Natural killer cell (primary cell): ENCODE data around the gene PAX8. TPM values are rescaled to one million over a fixed set of nuclear protein-coding genes. Genes with fewer than 3 reads are reported as not detected.

Experiments
- ATAC-seq, 3 donors: fragments of 150-1000 bp in 2 of 3; fragments of 200-7000 bp in 1 of 3; cut with Tn5 transposase; 1 replicate in 1 of 3; 2 replicates in 2 of 3; pipeline ENCODE4 v1.10.0; 2021; ENCODE audit warnings: mild to moderate bottlenecking in 2 of 3, moderate library complexity in 2 of 3
- DNase-seq, 2 donors: peaks; one replicate each; pipeline versions ENCODE4 v3.0.0 to v3.0.0-alpha.2; 2013 to 2021; ENCODE audit warnings: mixed read lengths in 1 of 2
- H3K27ac ChIP-seq: one replicate; pipeline ENCODE4 v1.5.1; 2013; ENCODE audit warnings: mild to moderate bottlenecking, low read length
- H3K27me3 ChIP-seq: one replicate; pipeline ENCODE4 v1.6.1; 2013; ENCODE audit warnings: low read length; ENCODE audit not compliant: control insufficient read depth, insufficient read depth
- H3K36me3 ChIP-seq: one replicate; pipeline ENCODE4 v1.6.1; 2013; ENCODE audit warnings: low read length; ENCODE audit not compliant: control insufficient read depth, insufficient read depth
- H3K4me1 ChIP-seq: one replicate; pipeline ENCODE4 v1.6.1; 2013; ENCODE audit warnings: low read length; ENCODE audit not compliant: control insufficient read depth, insufficient read depth
- H3K4me3 ChIP-seq: one replicate; pipeline ENCODE4 v1.5.1; 2013; ENCODE audit warnings: low read length
- H3K9me3 ChIP-seq: one replicate; pipeline ENCODE4 v1.6.1; 2013; ENCODE audit warnings: low read length; ENCODE audit not compliant: control insufficient read depth, insufficient read depth
- H3K27ac Mint-ChIP-seq, 2 donors: one replicate each; pipeline ENCODE4 v1.8.0; 2022; ENCODE audit warnings: mild to moderate bottlenecking in 2 of 2, mixed read lengths in 2 of 2, moderate library complexity in 1 of 2
- H3K27me3 Mint-ChIP-seq, 2 donors: one replicate each; pipeline ENCODE4 v1.8.0; 2022; ENCODE audit warnings: low read depth in 2 of 2, mixed read lengths in 2 of 2
- H3K36me3 Mint-ChIP-seq: one replicate; pipeline ENCODE4 v1.8.0; 2022; ENCODE audit warnings: mixed read lengths
- H3K4me1 Mint-ChIP-seq, 2 donors: one replicate each; pipeline ENCODE4 v1.8.0; 2022; ENCODE audit warnings: mixed read lengths in 2 of 2
- H3K4me3 Mint-ChIP-seq: one replicate; pipeline ENCODE4 v1.8.0; 2022; ENCODE audit warnings: mild to moderate bottlenecking, moderate library complexity, mixed read lengths
- H3K9me3 Mint-ChIP-seq, 2 donors: one replicate each; pipeline ENCODE4 v1.8.0; 2022; ENCODE audit warnings: mixed read lengths in 2 of 2
- CTCF ChIP-seq: fragments of 200-600 bp; IDR thresholded peaks from one replicate; pipeline ENCODE4 v1.8.0; 2022; ENCODE audit warnings: antibody characterized with exemption
- WGBS: methylation state at CpG from one replicate; pipeline ENCODE4 v1.1.7; 2013; ENCODE audit warnings: missing lambda C conversion rate; ENCODE audit not compliant: insufficient coverage; 5-methylcytosine and 5-hydroxymethylcytosine counted together
- intact Hi-C: fragments of 100-400 bp; cut with micrococcal nuclease; formaldehyde crosslinking; loops from one replicate; pipeline ENCODE4 v1.14.2; 2022
- total RNA-seq, 4 donors: library from RNA; stranded (reverse); fragments of 120-200 nt in 1 of 4; gene quantifications; one replicate each; pipeline versions ENCODE4 v1.2.3 to v1.2.4, GENCODE V29; 2013 to 2022

The PAX8 gene
- total RNA-seq, 3 donors from 2014 or later (not counting 1 experiment from before 2014, with no cell fraction given) = 0.57 to 1.2 (median 0.65) TPM

GRCh38 chr2:113252047-113252590, 26.6 kb downstream of the PAX8 start:
- DNase-seq = no peak
- no peaks in the 10 kb centered on the region for H3K27me3 Mint-ChIP-seq
- no peaks in the 10 kb centered on the region for H3K9me3 Mint-ChIP-seq
- intact Hi-C loops = no loop called here
- 97% methylated on average over 3 of the region's 3 CpGs for WGBS
- no peak for TF ChIP-seq CTCF
- H3K27ac ChIP-seq = peak overlapping the region; percentile 55
- H3K4me3 Mint-ChIP-seq = no peak overlapping the region
- ATAC-seq = no peak
- H3K27me3 ChIP-seq = no peaks in the 10 kb centered on the region
- no peaks in the 10 kb centered on the region for H3K36me3 ChIP-seq
- H3K4me1 ChIP-seq = peaks cover 33% of the 10 kb centered on the region
- H3K9me3 ChIP-seq = no peaks in the 10 kb centered on the region
- H3K27ac Mint-ChIP-seq = peak overlapping the region; percentile 84 to 87
- H3K4me1 Mint-ChIP-seq = peaks cover 42 to 51% of the 10 kb centered on the region in 2 donors
- no peaks in the 10 kb centered on the region for H3K36me3 Mint-ChIP-seq
- no peak overlapping the region for H3K4me3 ChIP-seq

DNA sequence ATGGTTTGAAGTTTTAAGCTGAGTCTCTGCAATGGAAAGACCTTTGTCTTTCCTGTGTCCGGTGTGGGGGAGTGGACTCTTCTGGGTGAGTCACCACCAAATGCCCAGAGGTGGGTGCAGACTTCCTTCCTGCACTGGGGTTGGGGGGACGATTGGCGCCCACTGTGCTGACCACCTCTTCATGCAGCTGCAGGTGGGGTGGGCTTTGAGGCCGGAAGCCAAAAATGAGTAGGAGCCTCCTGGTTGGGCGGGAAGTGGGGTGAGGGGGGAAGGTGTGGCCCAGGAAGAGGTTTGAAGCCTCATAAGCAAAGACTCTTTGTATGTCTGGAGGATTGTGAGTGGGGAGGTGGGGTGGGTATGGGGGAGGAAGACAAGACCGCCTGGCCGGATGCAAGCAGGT, 27.6 kb downstream of the PAX8 start:
- Histone ChIP-seq H3K4me1 (peaks cover 33% of the 10 kb centered on the region), H3K4me3 (no peak overlapping the region), H3K27ac (peak overlapping the region; percentile 55), H3K9me3 (no peaks in the 10 kb centered on the region), H3K27me3 (no peaks in the 10 kb centered on the region), H3K36me3 (no peaks in the 10 kb centered on the region)
- peak; percentile 22 to 44 (median 42) for ATAC-seq
- no peak for TF ChIP-seq CTCF
- peak overlapping the region; percentile 77 for H3K4me3 Mint-ChIP-seq
- WGBS = 7% methylated on average over 7 of the region's 7 CpGs
- no peaks in the 10 kb centered on the region for H3K36me3 Mint-ChIP-seq
- intact Hi-C loops = no loop called here
- H3K27me3 Mint-ChIP-seq = no peaks in the 10 kb centered on the region
- peak overlapping the region; percentile 84 to 87 for H3K27ac Mint-ChIP-seq
- no peaks in the 10 kb centered on the region for H3K9me3 Mint-ChIP-seq
- peak in 1 of 2 donors; percentile 54 for DNase-seq
- peaks cover 42 to 51% of the 10 kb centered on the region in 2 donors for H3K4me1 Mint-ChIP-seq

GRCh38 chr2:113248997-113249770, 29.5 kb downstream of the PAX8 start:
- H3K4me1 ChIP-seq = peaks cover 33% of the 10 kb centered on the region
- H3K36me3 ChIP-seq = no peaks in the 10 kb centered on the region
- TF ChIP-seq CTCF = peak; percentile 94
- H3K27me3 ChIP-seq = no peaks in the 10 kb centered on the region
- no peaks in the 10 kb centered on the region for H3K9me3 Mint-ChIP-seq
- H3K27ac Mint-ChIP-seq = peak overlapping the region; percentile 84 to 87
- H3K4me3 Mint-ChIP-seq = no peak overlapping the region
- no peaks in the 10 kb centered on the region for H3K27me3 Mint-ChIP-seq
- ATAC-seq = peak; percentile 76 to 80 (median 78)
- no peaks in the 10 kb centered on the region for H3K36me3 Mint-ChIP-seq
- peaks cover 42 to 47% of the 10 kb centered on the region in 2 donors for H3K4me1 Mint-ChIP-seq
- no peak overlapping the region for H3K27ac ChIP-seq
- WGBS = 38% methylated on average over 10 of the region's 10 CpGs
- no peak overlapping the region for H3K4me3 ChIP-seq
- intact Hi-C loops = loop anchor here (1.0 to 5.0 kb wide), 2 partner anchors 121 to 143 kb away; no protein-coding TSS in a partner anchor
- DNase-seq = peak; percentile 69 to 89
- H3K9me3 ChIP-seq = no peaks in the 10 kb centered on the region
